CD14-positive monocyte (primary cell): ENCODE measurements around the gene GJA3. TPM values are rescaled to one million over a fixed set of nuclear protein-coding genes. Genes with fewer than 3 reads are reported as not detected.

Source experiments
- DNase-seq, 3 donors: peaks; one replicate each; pipeline ENCODE4 v3.0.0-alpha.2; 2011 to 2022
- H2AFZ ChIP-seq: 2 replicates; pipeline ENCODE4 v1.6.0; 2012; ENCODE audit warnings: mild to moderate bottlenecking, low read depth, low read length, inconsistent platforms; ENCODE audit not compliant: insufficient read depth, poor library complexity, severe bottlenecking
- H3K27ac ChIP-seq, 2 donors: 1 replicate in 1 of 2; 2 replicates in 1 of 2; pipeline ENCODE4 v1.5.1; 2012 to 2013; ENCODE audit warnings: low read length in 2 of 2, control low read depth in 1 of 2, inconsistent platforms in 1 of 2, low read depth in 1 of 2, mild to moderate bottlenecking in 1 of 2
- H3K27me3 ChIP-seq, 2 donors: one replicate each; pipeline versions ENCODE4 v1.6.0 to v1.6.1; 2011 to 2013; ENCODE audit warnings: low read length in 2 of 2; ENCODE audit not compliant: control insufficient read depth in 2 of 2, insufficient read depth in 2 of 2
- H3K36me3 ChIP-seq, 2 donors: replicated peaks in 1 of 2; 1 replicate in 1 of 2; 2 replicates in 1 of 2; pipeline versions ENCODE4 v1.5.1 to v1.6.1; 2012 to 2013; ENCODE audit warnings: low read length in 2 of 2, control low read depth in 1 of 2, inconsistent platforms in 1 of 2, mild to moderate bottlenecking in 1 of 2; ENCODE audit not compliant: insufficient read depth in 2 of 2, control insufficient read depth in 1 of 2
- H3K4me1 ChIP-seq, 2 donors: 1 replicate in 1 of 2; 2 replicates in 1 of 2; pipeline versions ENCODE4 v1.5.1 to v1.6.1; 2012 to 2013; ENCODE audit warnings: low read length in 2 of 2, control low read depth in 1 of 2, inconsistent platforms in 1 of 2, mild to moderate bottlenecking in 1 of 2, moderate library complexity in 1 of 2; ENCODE audit not compliant: insufficient read depth in 2 of 2, control insufficient read depth in 1 of 2
- H3K4me2 ChIP-seq: replicated peaks from 2 replicates; pipeline ENCODE3; 2012; ENCODE audit warnings: low read length, moderate library complexity, mild to moderate bottlenecking; ENCODE audit not compliant: poor library complexity, severe bottlenecking; ENCODE audit errors: extremely low read depth
- H3K4me3 ChIP-seq, 3 experiments: fragments of 200-600 bp in 1 of 3; sonication (generic) in 1 of 3; replicated peaks in 1 of 3; 1 replicate in 2 of 3; 2 replicates in 1 of 3; pipeline ENCODE4 v1.5.1; 2011 to 2013; ENCODE audit warnings: low read length in 3 of 3, mild to moderate bottlenecking in 3 of 3, control low read depth in 2 of 3, low read depth in 2 of 3, inconsistent platforms in 1 of 3, moderate library complexity in 1 of 3
- H3K79me2 ChIP-seq: 2 replicates; pipeline ENCODE4 v1.6.0; 2012; ENCODE audit warnings: mild to moderate bottlenecking, control low read depth, inconsistent platforms, low read length, moderate library complexity; ENCODE audit not compliant: insufficient read depth
- H3K9ac ChIP-seq: 2 replicates; pipeline ENCODE4 v1.6.0; 2017; ENCODE audit warnings: low read length, mild to moderate bottlenecking; ENCODE audit not compliant: insufficient read depth, poor library complexity, severe bottlenecking
- H3K9me3 ChIP-seq, 2 donors: replicated peaks in 1 of 2; 1 replicate in 1 of 2; 2 replicates in 1 of 2; pipeline versions ENCODE4 v1.5.1 to v1.6.1; 2012 to 2013; ENCODE audit warnings: low read length in 2 of 2, control low read depth in 1 of 2; ENCODE audit not compliant: control insufficient read depth in 1 of 2, insufficient read depth in 1 of 2
- H4K20me1 ChIP-seq: 2 replicates; pipeline ENCODE4 v1.6.0; 2012; ENCODE audit warnings: mild to moderate bottlenecking, low read length, control low read depth, moderate library complexity; ENCODE audit not compliant: insufficient read depth
- H3K27ac Mint-ChIP-seq, 7 donors: one replicate each; pipeline ENCODE4 v1.8.0; 2020; ENCODE audit warnings: mild to moderate bottlenecking in 7 of 7, mixed read lengths in 7 of 7, moderate library complexity in 6 of 7, inconsistent platforms in 2 of 7
- H3K27me3 Mint-ChIP-seq, 3 donors: one replicate each; pipeline ENCODE4 v1.8.0; 2021 to 2022; ENCODE audit warnings: low read depth in 3 of 3, mild to moderate bottlenecking in 3 of 3, mixed read lengths in 3 of 3, moderate library complexity in 3 of 3, inconsistent platforms in 1 of 3
- H3K36me3 Mint-ChIP-seq, 2 donors: one replicate each; pipeline ENCODE4 v1.8.0; 2020; ENCODE audit warnings: mixed read lengths in 2 of 2, inconsistent platforms in 1 of 2, mild to moderate bottlenecking in 1 of 2
- H3K4me1 Mint-ChIP-seq: one replicate; pipeline ENCODE4 v1.8.0; 2020; ENCODE audit warnings: mild to moderate bottlenecking, mixed read lengths
- H3K4me3 Mint-ChIP-seq, 2 donors: one replicate each; pipeline ENCODE4 v1.8.0; 2020; ENCODE audit warnings: mild to moderate bottlenecking in 2 of 2, mixed read lengths in 2 of 2, moderate library complexity in 1 of 2
- H3K9me3 Mint-ChIP-seq, 7 donors: one replicate each; pipeline ENCODE4 v1.8.0; 2020 to 2022; ENCODE audit warnings: mixed read lengths in 7 of 7, mild to moderate bottlenecking in 6 of 7, moderate library complexity in 6 of 7, inconsistent platforms in 2 of 7
- WGBS: methylation state at CpG from one replicate; pipeline ENCODE4 v1.1.5; 2013; ENCODE audit warnings: missing lambda C conversion rate; ENCODE audit not compliant: insufficient coverage; 5-methylcytosine and 5-hydroxymethylcytosine counted together
- intact Hi-C, 2 donors: fragments of 100-400 bp; cut with micrococcal nuclease; formaldehyde crosslinking; loops; one replicate each; pipeline versions ENCODE4 v1.15.0 to v1.15.1; 2023
- polyA plus RNA-seq, 3 donors: library from polyadenylated mRNA; depleted of rRNA in 1 of 3; unstranded in 2 of 3; stranded (reverse) in 1 of 3; fragments of 300-500 nt in 2 of 3; fragments of >200 nt in 1 of 3; fragmentation: Illumina TruSeq in 2 of 3; gene quantifications; 1 replicate in 2 of 3; 2 replicates in 1 of 3; pipeline ENCODE4 v1.2.3, GENCODE V29; 2012 to 2021
- TF ChIP-seq, protein P1 (sequence below): fragments of 200-600 bp; IDR thresholded peaks from one replicate; pipeline ENCODE4 v1.8.0; 2022; ENCODE audit warnings: antibody characterized with exemption, mild to moderate bottlenecking

Gene GJA3
- polyA plus RNA-seq, 3 donors = not detected

DNA sequence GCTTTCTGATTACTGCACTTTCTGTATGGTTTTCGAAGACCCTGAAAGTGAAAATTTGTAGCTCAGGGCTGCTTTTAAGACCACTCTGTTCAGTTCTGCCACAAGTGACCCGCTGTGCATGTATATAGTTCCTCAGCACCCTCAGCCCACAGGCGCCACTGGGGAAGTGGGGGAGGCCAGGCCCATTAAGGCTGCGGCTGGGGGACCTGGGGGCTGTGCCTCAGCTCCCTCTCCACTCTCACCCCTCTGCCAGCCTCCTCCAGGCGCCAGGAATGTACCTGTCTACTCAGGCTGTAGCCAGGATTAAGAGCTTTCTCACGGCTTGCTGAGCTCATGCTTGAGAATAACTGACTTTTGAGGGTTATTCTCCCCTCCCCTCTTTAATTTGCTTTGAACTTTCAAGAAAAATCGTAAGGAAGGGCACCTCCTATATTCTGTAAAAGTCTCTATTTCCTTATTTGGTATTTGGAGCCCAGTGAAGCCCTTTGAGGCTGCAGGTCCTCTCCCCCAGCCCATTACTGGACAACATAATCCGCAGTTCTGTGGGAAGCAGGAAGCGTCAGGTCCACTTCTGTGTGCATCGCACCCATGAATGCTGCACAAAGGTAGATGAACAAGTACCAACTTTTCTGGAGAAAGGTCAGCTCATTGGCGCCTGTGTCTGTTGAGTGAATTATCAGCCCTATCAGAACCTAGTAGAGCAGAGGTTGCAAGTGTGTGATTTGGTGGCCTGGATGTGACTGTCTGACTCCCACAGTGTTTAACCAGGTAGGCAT lies 29.6 kb downstream of the GJA3 start:
- Histone ChIP-seq H3K4me3 (no peak overlapping the region), H3K9ac (no peak overlapping the region), H3K4me2 (no peak overlapping the region), H3K4me1 (peaks cover 22 to 27% of the 10 kb centered on the region in 2 donors), H2AFZ (no peak overlapping the region), H3K79me2 (no peaks in the 10 kb centered on the region), H3K36me3 (no peaks in the 10 kb centered on the region), H3K9me3 (no peaks in the 10 kb centered on the region), H4K20me1 (no peaks in the 10 kb centered on the region), H3K27ac (no peak overlapping the region), H3K27me3 (peaks cover 16 to 41% of the 10 kb centered on the region in 2 donors)
- Mint-ChIP-seq H3K4me3 (no peak overlapping the region), H3K27me3 (peaks cover 7 to 18% (median 15%) of the 10 kb centered on the region in 3 donors), H3K36me3 (no peaks in the 10 kb centered on the region), H3K27ac (no peak overlapping the region), H3K9me3 (peaks cover 0 to 5% (median 0%) of the 10 kb centered on the region in 7 donors), H3K4me1 (peaks cover 17% of the 10 kb centered on the region)
- TF ChIP-seq, protein P1, sequence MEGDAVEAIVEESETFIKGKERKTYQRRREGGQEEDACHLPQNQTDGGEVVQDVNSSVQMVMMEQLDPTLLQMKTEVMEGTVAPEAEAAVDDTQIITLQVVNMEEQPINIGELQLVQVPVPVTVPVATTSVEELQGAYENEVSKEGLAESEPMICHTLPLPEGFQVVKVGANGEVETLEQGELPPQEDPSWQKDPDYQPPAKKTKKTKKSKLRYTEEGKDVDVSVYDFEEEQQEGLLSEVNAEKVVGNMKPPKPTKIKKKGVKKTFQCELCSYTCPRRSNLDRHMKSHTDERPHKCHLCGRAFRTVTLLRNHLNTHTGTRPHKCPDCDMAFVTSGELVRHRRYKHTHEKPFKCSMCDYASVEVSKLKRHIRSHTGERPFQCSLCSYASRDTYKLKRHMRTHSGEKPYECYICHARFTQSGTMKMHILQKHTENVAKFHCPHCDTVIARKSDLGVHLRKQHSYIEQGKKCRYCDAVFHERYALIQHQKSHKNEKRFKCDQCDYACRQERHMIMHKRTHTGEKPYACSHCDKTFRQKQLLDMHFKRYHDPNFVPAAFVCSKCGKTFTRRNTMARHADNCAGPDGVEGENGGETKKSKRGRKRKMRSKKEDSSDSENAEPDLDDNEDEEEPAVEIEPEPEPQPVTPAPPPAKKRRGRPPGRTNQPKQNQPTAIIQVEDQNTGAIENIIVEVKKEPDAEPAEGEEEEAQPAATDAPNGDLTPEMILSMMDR = no peak
- intact Hi-C loops = no loop called here
- WGBS = 79% methylated on average over 2 of the region's 11 CpGs
- no peak for DNase-seq

- Mint-ChIP-seq H3K36me3 (no peaks in the 10 kb centered on the region), H3K4me1 (peaks cover 21% of the 10 kb centered on the region), H3K9me3 (peaks cover 0 to 5% (median 0%) of the 10 kb centered on the region in 7 donors), H3K4me3 (no peak overlapping the region), H3K27me3 (peaks cover 7 to 15% (median 11%) of the 10 kb centered on the region in 3 donors), H3K27ac (no peak overlapping the region)
- no peak overlapping the region for H3K4me3 ChIP-seq
- TF ChIP-seq, protein P1 = no peak
- H3K9ac ChIP-seq = no peak overlapping the region
- no peaks in the 10 kb centered on the region for H3K9me3 ChIP-seq
- intact Hi-C loops = no loop called here
- no peaks in the 10 kb centered on the region for H3K36me3 ChIP-seq
- no peak overlapping the region for H3K27ac ChIP-seq
- peaks cover 25 to 32% of the 10 kb centered on the region in 2 donors for H3K4me1 ChIP-seq
- no peak for DNase-seq
- H2AFZ ChIP-seq = no peak overlapping the region
- WGBS = 94% methylated on average over 2 of the region's 2 CpGs
- H3K27me3 ChIP-seq = peaks cover 16 to 40% of the 10 kb centered on the region in 2 donors
- no peaks in the 10 kb centered on the region for H3K79me2 ChIP-seq
- no peaks in the 10 kb centered on the region for H4K20me1 ChIP-seq
- H3K4me2 ChIP-seq = no peak overlapping the region
Measured at GRCh38 chr13:20130652-20131051, 30.2 kb downstream of the GJA3 start.
